KMS-11 (cell line): Measurements from ENCODE around the gene LONP2.

Source experiments
- H2AFZ ChIP-seq: fragments of 200-600 bp; sonication (generic); 2 replicates; pipeline ENCODE4 v1.6.1; 2016; ENCODE audit warnings: antibody characterized with exemption, mixed run types, low read depth
- H3K27ac ChIP-seq: fragments of 200-600 bp; sonication (generic); 2 replicates; pipeline ENCODE4 v1.6.1; 2016; ENCODE audit warnings: mild to moderate bottlenecking, mixed run types
- H3K27me3 ChIP-seq: fragments of 200-600 bp; sonication (generic); 2 replicates; pipeline ENCODE4 v1.6.1; 2017; ENCODE audit warnings: mild to moderate bottlenecking, low read depth, mixed run types, moderate library complexity; ENCODE audit not compliant: insufficient read depth
- H3K36me3 ChIP-seq: fragments of 200-600 bp; sonication (generic); 2 replicates; pipeline ENCODE4 v1.6.1; 2017; ENCODE audit warnings: mild to moderate bottlenecking, mixed run types; ENCODE audit not compliant: insufficient read depth
- H3K4me1 ChIP-seq: fragments of 200-600 bp; sonication (generic); 2 replicates; pipeline ENCODE4 v1.6.1; 2016; ENCODE audit warnings: mild to moderate bottlenecking, low read depth, mixed run types; ENCODE audit not compliant: poor library complexity, severe bottlenecking
- H3K4me2 ChIP-seq: fragments of 200-600 bp; sonication (generic); 2 replicates; pipeline ENCODE4 v1.7.0; 2016; ENCODE audit warnings: mild to moderate bottlenecking, mixed run types
- H3K4me3 ChIP-seq: fragments of 200-600 bp; sonication (generic); IDR thresholded peaks from 2 replicates; pipeline ENCODE4 v1.6.1; 2017; ENCODE audit warnings: low read depth, low read length, mixed read lengths; ENCODE audit not compliant: insufficient read depth
- H3K79me2 ChIP-seq: fragments of 200-600 bp; sonication (generic); 2 replicates; pipeline ENCODE4 v1.6.1; 2016; ENCODE audit warnings: low read depth, mixed run types; ENCODE audit not compliant: insufficient read depth
- H3K9ac ChIP-seq: fragments of 200-600 bp; sonication (generic); 2 replicates; pipeline ENCODE4 v1.6.1; 2016; ENCODE audit warnings: mild to moderate bottlenecking, mixed run types
- H4K20me1 ChIP-seq: fragments of 200-600 bp; sonication (generic); 2 replicates; pipeline ENCODE4 v1.6.1; 2016; ENCODE audit warnings: mild to moderate bottlenecking, mixed run types; ENCODE audit not compliant: insufficient read depth
- TF ChIP-seq, protein P1 (sequence below): fragments of 200-600 bp; sonication (generic); conservative IDR thresholded peaks from 2 replicates; pipeline ENCODE4 v1.6.1; 2017; ENCODE audit warnings: low read depth, mild to moderate bottlenecking, antibody characterized with exemption, low read length, moderate library complexity, mixed read lengths

The LONP2 gene

DNA sequence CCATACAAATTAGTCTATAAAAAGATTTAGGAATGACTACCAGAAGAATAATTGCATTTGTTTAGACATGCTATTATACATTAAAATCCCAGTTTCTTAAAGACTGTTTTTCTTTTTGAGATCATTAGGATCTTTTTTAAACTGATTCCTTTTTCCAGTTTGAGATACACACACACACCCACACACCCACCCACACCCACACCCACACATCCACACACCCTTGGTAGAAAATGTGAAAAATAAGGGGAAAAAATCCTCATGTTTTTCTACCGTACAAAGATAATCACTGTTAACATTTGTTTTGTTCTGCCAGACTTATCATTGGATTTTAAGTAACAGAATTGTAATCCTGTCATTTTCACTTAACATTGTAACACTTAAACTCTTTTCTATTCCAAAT, 30.4 kb downstream of the LONP2 start:
- Histone ChIP-seq H3K4me3 (no peak overlapping the region), H3K4me2 (no peak overlapping the region), H3K36me3 (no peaks in the 10 kb centered on the region; the same call in 1 of the 2 replicates), H3K27ac (no peak overlapping the region), H3K9ac (no peak overlapping the region), H2AFZ (no peak overlapping the region), H3K4me1 (no peaks in the 10 kb centered on the region), H4K20me1 (no peaks in the 10 kb centered on the region), H3K79me2 (no peaks in the 10 kb centered on the region), H3K27me3 (no peaks in the 10 kb centered on the region)
- TF ChIP-seq, protein P1, sequence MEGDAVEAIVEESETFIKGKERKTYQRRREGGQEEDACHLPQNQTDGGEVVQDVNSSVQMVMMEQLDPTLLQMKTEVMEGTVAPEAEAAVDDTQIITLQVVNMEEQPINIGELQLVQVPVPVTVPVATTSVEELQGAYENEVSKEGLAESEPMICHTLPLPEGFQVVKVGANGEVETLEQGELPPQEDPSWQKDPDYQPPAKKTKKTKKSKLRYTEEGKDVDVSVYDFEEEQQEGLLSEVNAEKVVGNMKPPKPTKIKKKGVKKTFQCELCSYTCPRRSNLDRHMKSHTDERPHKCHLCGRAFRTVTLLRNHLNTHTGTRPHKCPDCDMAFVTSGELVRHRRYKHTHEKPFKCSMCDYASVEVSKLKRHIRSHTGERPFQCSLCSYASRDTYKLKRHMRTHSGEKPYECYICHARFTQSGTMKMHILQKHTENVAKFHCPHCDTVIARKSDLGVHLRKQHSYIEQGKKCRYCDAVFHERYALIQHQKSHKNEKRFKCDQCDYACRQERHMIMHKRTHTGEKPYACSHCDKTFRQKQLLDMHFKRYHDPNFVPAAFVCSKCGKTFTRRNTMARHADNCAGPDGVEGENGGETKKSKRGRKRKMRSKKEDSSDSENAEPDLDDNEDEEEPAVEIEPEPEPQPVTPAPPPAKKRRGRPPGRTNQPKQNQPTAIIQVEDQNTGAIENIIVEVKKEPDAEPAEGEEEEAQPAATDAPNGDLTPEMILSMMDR = no peak

GRCh38 chr16:48276102-48276501, 32.0 kb downstream of the LONP2 start:
- Histone ChIP-seq H3K4me2 (no peak overlapping the region), H4K20me1 (no peaks in the 10 kb centered on the region), H3K4me3 (no peak overlapping the region), H2AFZ (no peak overlapping the region), H3K9ac (no peak overlapping the region), H3K36me3 (no peaks in the 10 kb centered on the region), H3K4me1 (no peaks in the 10 kb centered on the region), H3K27ac (no peak overlapping the region), H3K79me2 (no peaks in the 10 kb centered on the region), H3K27me3 (no peaks in the 10 kb centered on the region)
- TF ChIP-seq, protein P1 = no peak

GRCh38 chr16:48277158-48277557, 33.1 kb downstream of the LONP2 start:
- H2AFZ ChIP-seq = no peak overlapping the region
- H3K79me2 ChIP-seq = no peaks in the 10 kb centered on the region
- no peaks in the 10 kb centered on the region for H3K36me3 ChIP-seq
- H3K4me1 ChIP-seq = no peaks in the 10 kb centered on the region
- TF ChIP-seq, protein P1 = no peak
- H4K20me1 ChIP-seq = no peaks in the 10 kb centered on the region
- no peak overlapping the region for H3K4me3 ChIP-seq
- no peaks in the 10 kb centered on the region for H3K27me3 ChIP-seq
- H3K4me2 ChIP-seq = no peak overlapping the region
- no peak overlapping the region for H3K9ac ChIP-seq
- H3K27ac ChIP-seq = no peak overlapping the region

- Histone ChIP-seq H3K4me1 (peaks cover 4% of the 10 kb centered on the region), H3K27ac (no peak overlapping the region), H4K20me1 (no peaks in the 10 kb centered on the region), H3K4me3 (no peak overlapping the region), H2AFZ (no peak overlapping the region), H3K9ac (no peak overlapping the region), H3K79me2 (no peaks in the 10 kb centered on the region), H3K27me3 (no peaks in the 10 kb centered on the region), H3K36me3 (no peaks in the 10 kb centered on the region), H3K4me2 (no peak overlapping the region)
- TF ChIP-seq, protein P1 = no peak
These were observed 35.1 kb downstream of the LONP2 start for GRCh38 chr16:48279199-48279598.
